BLaER1 (cell line): ENCODE results near the gene BTAF1.

Experiments used
- H3K27ac ChIP-seq: shearing (Covaris generic); formaldehyde crosslinking; 2 replicates; pipeline ENCODE4 v1.8.1; 2022
- H3K27me3 ChIP-seq: shearing (Covaris generic); formaldehyde crosslinking; 2 replicates; pipeline ENCODE4 v1.8.1; 2022
- H3K36me3 ChIP-seq: shearing (Covaris generic); formaldehyde crosslinking; 2 replicates; pipeline ENCODE4 v1.8.1; 2022
- H3K4me1 ChIP-seq: shearing (Covaris generic); formaldehyde crosslinking; 2 replicates; pipeline ENCODE4 v1.8.1; 2022
- H3K4me2 ChIP-seq: shearing (Covaris generic); formaldehyde crosslinking; 2 replicates; pipeline ENCODE4 v1.8.1; 2022
- H3K4me3 ChIP-seq: shearing (Covaris generic); formaldehyde crosslinking; 2 replicates; pipeline ENCODE4 v1.8.1; 2022
- H3K9ac ChIP-seq: shearing (Covaris generic); formaldehyde crosslinking; 2 replicates; pipeline ENCODE4 v1.8.1; 2022
- H3K9me3 ChIP-seq: shearing (Covaris generic); formaldehyde crosslinking; 2 replicates; pipeline ENCODE4 v1.8.1; 2022
- H4K20me1 ChIP-seq: shearing (Covaris generic); formaldehyde crosslinking; 2 replicates; pipeline ENCODE4 v1.8.1; 2022
- Cebpa-rat ChIP-seq: shearing (Covaris generic); IDR thresholded peaks from 2 replicates; pipeline ENCODE4 v1.8.1; 2022

Gene BTAF1

GRCh38 chr10:91908337-91909116 lies 15.0 kb upstream of the BTAF1 start:
- Histone ChIP-seq H3K9ac (peak overlapping the region; percentile 86), H3K9me3 (no peaks in the 10 kb centered on the region), H3K4me2 (peak overlapping the region; percentile 68), H3K36me3 (0 out of 2 replicates have a peak, but pooled peaks cover 4% of the 10 kb centered on the region), H3K27ac (peak overlapping the region; percentile 85), H3K27me3 (no peaks in the 10 kb centered on the region), H3K4me3 (peak overlapping the region; percentile 92), H3K4me1 (peaks cover 23% of the 10 kb centered on the region), H4K20me1 (no peaks in the 10 kb centered on the region)
- no peak for TF ChIP-seq Cebpa-rat

GRCh38 chr10:91909117-91909677 lies 14.4 kb upstream of the BTAF1 start, which contains the start of gene FGFBP3:
TSS of gene FGFBP3 (minus strand) at chr10:91909486. CDS start at chr10:91908969, 517 bp downstream.
- no peaks in the 10 kb centered on the region for H3K27me3 ChIP-seq
- no peaks in the 10 kb centered on the region for H4K20me1 ChIP-seq
- peaks cover 23% of the 10 kb centered on the region for H3K4me1 ChIP-seq
- no peak for TF ChIP-seq Cebpa-rat
- peak within 1 kb of the TSS; percentile 68 for H3K4me2 ChIP-seq
- H3K4me3 ChIP-seq: peak within 1 kb of the TSS; percentile 92
- H3K9me3 ChIP-seq: no peaks in the 10 kb centered on the region
- peak within 1 kb of the TSS; percentile 86 for H3K9ac ChIP-seq
- H3K36me3 ChIP-seq: 0 out of 2 replicates have a peak, but pooled peaks cover 4% of the 10 kb centered on the region
- H3K27ac ChIP-seq: peak within 1 kb of the TSS; percentile 85

GRCh38 chr10:91910467-91910866 lies 13.1 kb upstream of the BTAF1 start:
- H3K9ac ChIP-seq: no peak overlapping the region
- no peak for TF ChIP-seq Cebpa-rat
- H3K4me3 ChIP-seq: no peak overlapping the region
- H3K4me2 ChIP-seq: peak overlapping the region; percentile 68; the same call in 1 of the 2 replicates
- H3K9me3 ChIP-seq: no peaks in the 10 kb centered on the region
- peaks cover 23% of the 10 kb centered on the region for H3K4me1 ChIP-seq
- H3K36me3 ChIP-seq: 0 out of 2 replicates have a peak, but pooled peaks cover 4% of the 10 kb centered on the region
- no peak overlapping the region for H3K27ac ChIP-seq
- H4K20me1 ChIP-seq: no peaks in the 10 kb centered on the region
- no peaks in the 10 kb centered on the region for H3K27me3 ChIP-seq

DNA sequence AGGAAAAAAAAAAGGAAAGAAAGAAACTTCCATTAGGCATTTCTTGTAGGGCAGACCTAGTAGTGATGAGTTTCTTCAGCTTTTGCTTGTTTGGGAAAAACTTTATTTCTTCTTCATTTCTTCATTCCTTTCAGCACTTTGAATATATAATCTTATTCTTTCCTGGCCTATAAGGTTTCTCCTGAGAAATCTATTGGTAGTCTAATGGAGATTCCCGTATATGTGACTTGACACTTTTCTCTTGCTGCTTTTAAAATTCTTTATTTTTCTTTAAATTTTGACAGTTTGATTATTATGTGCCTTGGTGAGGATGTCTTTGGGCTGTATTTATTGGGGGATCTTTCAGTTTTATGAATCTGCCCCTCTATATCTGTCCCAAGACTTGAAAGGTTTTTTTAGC lies 3.9 kb upstream of the BTAF1 start:
- Histone ChIP-seq H3K27ac (no peak overlapping the region), H3K4me1 (peaks cover 11% of the 10 kb centered on the region), H3K4me3 (no peak overlapping the region), H3K36me3 (no peaks in the 10 kb centered on the region), H4K20me1 (peaks cover 10% of the 10 kb centered on the region), H3K9me3 (peaks cover 16% of the 10 kb centered on the region; the same call in 1 of the 2 replicates), H3K9ac (no peak overlapping the region), H3K27me3 (no peaks in the 10 kb centered on the region), H3K4me2 (no peak overlapping the region)
- no peak for TF ChIP-seq Cebpa-rat

DNA sequence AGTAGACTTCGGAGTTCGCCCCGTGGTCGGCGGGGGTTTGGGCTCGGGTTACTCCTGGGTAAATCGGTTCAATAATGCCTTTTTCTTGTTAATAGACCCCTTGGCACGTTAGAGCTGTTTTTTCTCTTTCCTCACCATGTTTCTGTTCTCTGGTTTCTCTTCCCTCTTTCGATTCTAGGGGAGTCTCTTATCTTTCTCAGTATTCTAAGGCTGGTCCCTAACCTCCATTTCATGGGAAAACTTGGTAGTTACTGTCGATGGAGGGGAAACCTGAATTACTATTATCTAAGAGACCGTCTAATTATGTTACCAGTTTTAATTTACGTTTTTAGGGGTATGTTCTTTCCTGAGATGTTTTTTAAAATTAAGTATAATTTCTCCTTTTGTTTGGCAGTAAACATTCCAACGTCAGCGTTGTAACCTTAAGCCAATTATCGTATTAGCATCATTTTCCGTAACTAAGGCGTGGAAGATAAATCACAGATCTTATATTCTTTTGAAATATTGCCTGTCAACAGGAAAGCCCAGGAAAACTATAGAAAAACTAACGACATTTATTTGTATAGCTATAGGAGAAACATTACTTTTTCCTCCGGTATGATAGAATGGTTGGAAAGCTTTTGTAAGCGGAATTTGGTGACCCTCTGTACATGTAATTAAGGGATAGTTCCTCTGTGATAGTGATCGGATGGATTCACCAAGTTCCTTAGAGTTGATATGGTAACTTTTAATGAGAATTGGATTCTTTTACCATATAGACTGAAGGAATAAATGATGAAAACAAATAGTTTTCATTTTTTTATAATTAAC lies 847 bp downstream of the BTAF1 start:
- H4K20me1 ChIP-seq: peaks cover 57% of the 10 kb centered on the region
- H3K36me3 ChIP-seq: peaks cover 21% of the 10 kb centered on the region; the same call in 1 of the 2 replicates
- TF ChIP-seq Cebpa-rat: no peak
- H3K27me3 ChIP-seq: no peaks in the 10 kb centered on the region
- peak overlapping the region; percentile 91 for H3K27ac ChIP-seq
- H3K4me3 ChIP-seq: peak overlapping the region; percentile 92
- H3K4me2 ChIP-seq: peak overlapping the region; percentile 82
- peaks cover 37% of the 10 kb centered on the region for H3K4me1 ChIP-seq
- H3K9ac ChIP-seq: peak overlapping the region; percentile 90
- H3K9me3 ChIP-seq: peaks cover 11% of the 10 kb centered on the region; the same call in 1 of the 2 replicates

DNA sequence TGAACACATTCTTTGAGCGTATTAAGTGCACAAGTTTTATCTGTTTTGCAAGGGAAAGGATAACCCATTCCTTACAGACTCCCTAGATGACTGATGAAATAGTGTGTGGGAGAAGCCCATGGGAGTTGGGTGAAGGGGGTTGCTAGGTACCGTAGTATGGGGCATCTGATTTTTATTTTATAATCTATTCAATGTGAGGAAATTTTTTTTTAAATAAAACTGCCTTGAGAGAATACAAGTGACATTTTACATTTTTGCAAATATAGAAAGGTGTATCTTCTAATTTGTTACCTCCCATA lies 1.4 kb downstream of the BTAF1 start:
- TF ChIP-seq Cebpa-rat: no peak
- H3K27ac ChIP-seq: no peak overlapping the region
- peak overlapping the region; percentile 90; the same call in 1 of the 2 replicates for H3K9ac ChIP-seq
- H3K4me3 ChIP-seq: peak overlapping the region; percentile 92
- H3K4me1 ChIP-seq: peaks cover 37% of the 10 kb centered on the region
- peaks cover 8% of the 10 kb centered on the region; the same call in 1 of the 2 replicates for H3K9me3 ChIP-seq
- H3K27me3 ChIP-seq: no peaks in the 10 kb centered on the region
- H3K36me3 ChIP-seq: peaks cover 21% of the 10 kb centered on the region; the same call in 1 of the 2 replicates
- peaks cover 63% of the 10 kb centered on the region for H4K20me1 ChIP-seq
- peak overlapping the region; percentile 82 for H3K4me2 ChIP-seq

DNA sequence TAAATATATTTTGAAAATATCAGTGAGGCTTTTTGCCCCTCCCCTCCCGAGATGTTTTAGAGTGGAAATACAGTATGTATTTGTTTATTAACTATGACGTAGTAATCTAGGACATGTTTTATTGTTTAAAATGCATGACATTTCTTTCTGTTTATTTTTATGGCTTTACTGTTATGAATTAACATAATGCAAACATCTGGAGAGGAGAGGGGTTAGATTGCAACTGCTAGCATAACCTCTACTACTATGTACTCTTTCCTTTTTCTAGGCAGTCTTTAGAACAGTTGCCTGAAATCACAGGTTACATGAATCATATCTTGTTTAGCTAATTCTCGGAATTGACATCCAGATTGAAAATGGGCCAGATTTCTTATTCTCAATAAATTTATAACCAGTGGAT lies 7.4 kb downstream of the BTAF1 start:
- peaks cover 12% of the 10 kb centered on the region for H3K4me1 ChIP-seq
- H3K4me2 ChIP-seq: no peak overlapping the region

GRCh38 chr10:91931526-91932190 lies 8.1 kb downstream of the BTAF1 start:
- Histone ChIP-seq H3K4me2 (no peak overlapping the region), H3K9ac (no peak overlapping the region), H3K27me3 (no peaks in the 10 kb centered on the region), H3K4me1 (0 out of 2 replicates have a peak, but pooled peaks cover 5% of the 10 kb centered on the region), H4K20me1 (peaks cover 100% of the 10 kb centered on the region), H3K9me3 (no peaks in the 10 kb centered on the region), H3K36me3 (peaks cover 62% of the 10 kb centered on the region), H3K27ac (no peak overlapping the region), H3K4me3 (no peak overlapping the region)
- TF ChIP-seq Cebpa-rat: no peak

More for the DNA sequence above, 7.4 kb downstream of the BTAF1 start:
- Histone ChIP-seq H3K4me3 (no peak overlapping the region), H4K20me1 (peaks cover 100% of the 10 kb centered on the region), H3K9ac (no peak overlapping the region), H3K9me3 (no peaks in the 10 kb centered on the region), H3K27me3 (no peaks in the 10 kb centered on the region), H3K36me3 (peaks cover 59% of the 10 kb centered on the region), H3K27ac (no peak overlapping the region)
- TF ChIP-seq Cebpa-rat: no peak

DNA sequence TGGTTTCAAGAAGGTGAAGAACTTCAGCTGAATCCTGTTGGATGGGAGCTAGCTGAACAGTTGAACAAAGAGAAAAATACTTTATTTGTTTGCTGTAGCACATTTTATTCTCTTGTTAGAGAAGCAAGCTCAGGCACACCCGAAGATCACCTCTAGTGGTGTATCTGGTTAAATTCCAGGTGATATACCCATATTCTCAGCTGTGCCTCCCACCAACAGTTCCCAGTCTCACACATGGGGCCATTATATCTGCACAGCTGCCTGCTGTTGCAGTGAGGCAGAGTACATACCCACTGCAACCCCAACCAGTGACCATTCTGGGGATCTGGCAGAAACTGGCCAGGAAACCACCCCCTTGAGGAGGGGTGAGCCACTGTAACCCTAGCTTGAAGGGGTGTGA lies 9.2 kb downstream of the BTAF1 start:
- no peak for TF ChIP-seq Cebpa-rat
- H3K27me3 ChIP-seq: no peaks in the 10 kb centered on the region
- H3K4me2 ChIP-seq: no peak overlapping the region
- H3K36me3 ChIP-seq: peaks cover 65% of the 10 kb centered on the region
- H3K9ac ChIP-seq: no peak overlapping the region
- H3K4me3 ChIP-seq: no peak overlapping the region
- peaks cover 100% of the 10 kb centered on the region for H4K20me1 ChIP-seq
- H3K27ac ChIP-seq: no peak overlapping the region
- no peaks in the 10 kb centered on the region for H3K4me1 ChIP-seq
- H3K9me3 ChIP-seq: no peaks in the 10 kb centered on the region
